Upper lobe of left lung (tissue), 6 donors: ENCODE data around the gene GALNT13. TPM values are rescaled to one million over a fixed set of nuclear protein-coding genes. Genes with fewer than 3 reads are reported as not detected.

Experiments used
- ATAC-seq, 2 donors: fragments of 200-7000 bp; cut with Tn5 transposase; one replicate each; pipeline ENCODE4 v1.9.1; 2022; ENCODE audit warnings: mild to moderate bottlenecking in 2 of 2, moderate library complexity in 2 of 2; ENCODE audit not compliant: low FRiP score in 2 of 2
- DNase-seq, 2 donors: peaks; one replicate each; pipeline ENCODE4 v3.0.0-alpha.2; 2019 to 2020
- H3K27ac ChIP-seq, 4 donors: fragments of 200-600 bp; sonication (generic); one replicate each; pipeline ENCODE4 v1.5.1; 2016 to 2019
- H3K27me3 ChIP-seq, 4 donors: fragments of 200-600 bp; sonication (generic); one replicate each; pipeline ENCODE4 v1.5.1; 2017 to 2019
- H3K36me3 ChIP-seq, 4 donors: fragments of 200-600 bp; sonication (generic); one replicate each; pipeline ENCODE4 v1.5.1; 2016 to 2019
- H3K4me1 ChIP-seq, 4 donors: fragments of 200-600 bp; sonication (generic); one replicate each; pipeline ENCODE4 v1.5.1; 2018 to 2019
- H3K4me3 ChIP-seq, 4 donors: fragments of 200-600 bp; sonication (generic); one replicate each; pipeline ENCODE4 v1.5.1; 2017 to 2019; ENCODE audit warnings: mild to moderate bottlenecking in 2 of 4, moderate library complexity in 1 of 4
- H3K9me3 ChIP-seq, 4 donors: fragments of 200-600 bp; sonication (generic); one replicate each; pipeline ENCODE4 v1.5.1; 2018 to 2019
- EP300 ChIP-seq, 4 donors: sonication (generic); formaldehyde crosslinking; IDR thresholded peaks; one replicate each; pipeline ENCODE4 v1.5.1; 2017; ENCODE audit warnings: antibody characterized with exemption in 4 of 4, control low read depth in 2 of 4
- POLR2A ChIP-seq, 4 donors: fragments of 450-650 bp; IDR thresholded peaks; one replicate each; pipeline ENCODE4 v1.5.1; 2016 to 2017; ENCODE audit warnings: antibody characterized with exemption in 4 of 4, mild to moderate bottlenecking in 2 of 4
- POLR2AphosphoS5 ChIP-seq, 2 donors: sonication (generic); formaldehyde crosslinking; IDR thresholded peaks; one replicate each; pipeline ENCODE4 v1.5.1; 2017; ENCODE audit warnings: antibody characterized with exemption in 2 of 2
- WGBS, 2 donors: methylation state at CpG; one replicate each; pipeline ENCODE4 v1.1.5; 2017 to 2018; 5-methylcytosine and 5-hydroxymethylcytosine counted together
- total RNA-seq, 6 donors: library from RNA; depleted of rRNA in 4 of 6; stranded (reverse); fragments of >200 nt in 4 of 6; gene quantifications; one replicate each; pipeline versions ENCODE4 v1.1.0 to v1.2.1, GENCODE V29; 2016 to 2021
- TF ChIP-seq, protein P1 (sequence below), 6 experiments: fragments of 450-650 bp in 4 of 6; fragments of 200-600 bp in 2 of 6; sonication (generic) in 2 of 6; IDR thresholded peaks; one replicate each; pipeline ENCODE4 v1.5.1; 2016 to 2019; ENCODE audit warnings: antibody characterized with exemption in 6 of 6
- donor health status: DM: no; HTN: no; CAD: no; lungs with moderate emphysema.
- donor health status: DM: no; HTN: yes; CAD: no; lungs with severe emphysema.

The GALNT13 gene
- total RNA-seq, 6 donors from 2014 or later = 1.6 to 4.1 (median 2.8) TPM

DNA sequence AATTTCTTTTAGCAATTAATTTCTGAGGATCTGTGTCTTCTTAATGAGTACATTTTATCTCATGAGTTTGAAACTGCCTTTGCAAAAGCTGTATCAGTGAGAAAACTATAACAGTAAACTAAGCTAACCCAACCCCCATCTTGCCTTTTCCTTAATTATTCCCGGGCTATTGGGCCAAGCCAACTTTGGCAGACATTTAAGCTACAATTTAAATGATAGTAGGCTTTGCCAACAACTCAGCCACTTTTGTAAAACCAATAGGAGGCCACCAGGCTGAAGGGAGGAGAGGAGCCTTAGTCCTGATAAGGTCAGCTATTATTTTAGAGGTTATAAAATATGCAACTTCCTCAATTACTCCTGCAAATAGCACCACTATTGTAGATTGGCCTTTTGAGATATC is 608.8 kb downstream of the GALNT13 start:
- no peaks in the 10 kb centered on the region for H3K4me1 ChIP-seq
- H3K27ac ChIP-seq = no peak overlapping the region
- no peak for TF ChIP-seq POLR2AphosphoS5 (IDR thresholded peaks at IDR 0.05)
- no peak for TF ChIP-seq EP300 (IDR thresholded peaks at IDR 0.05)
- DNase-seq = no peak
- 53 to 59% methylated on average over 1 of the region's 1 CpG for WGBS, 2 donors
- H3K27me3 ChIP-seq = no peaks in the 10 kb centered on the region
- no peaks in the 10 kb centered on the region for H3K36me3 ChIP-seq
- no peak for ATAC-seq
- H3K4me3 ChIP-seq = no peak overlapping the region
- H3K9me3 ChIP-seq = no peaks in the 10 kb centered on the region

DNA sequence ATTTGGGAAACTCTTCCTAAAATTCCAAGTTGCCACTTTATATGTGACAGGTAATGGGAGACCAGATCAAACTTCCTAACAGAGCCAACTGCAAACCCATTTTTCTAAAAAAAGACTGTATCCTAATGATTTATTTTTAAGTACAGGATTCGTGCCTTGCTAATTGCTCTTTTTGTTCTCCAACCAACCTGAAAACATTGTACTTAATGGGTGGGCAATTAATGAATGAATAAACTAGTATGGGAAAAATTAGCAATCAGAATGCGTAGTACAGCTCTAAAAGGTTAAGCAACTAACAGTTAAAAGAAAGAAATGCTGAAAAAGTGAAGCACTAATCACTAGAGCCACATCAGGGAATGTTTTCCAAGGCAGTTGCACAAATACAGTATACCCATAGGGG is 609.6 kb downstream of the GALNT13 start:
- WGBS, 2 donors = 73 to 79% methylated on average over 2 of the region's 2 CpGs
- Histone ChIP-seq H3K4me1 (no peaks in the 10 kb centered on the region), H3K4me3 (no peak overlapping the region), H3K27me3 (no peaks in the 10 kb centered on the region), H3K9me3 (no peaks in the 10 kb centered on the region), H3K27ac (no peak overlapping the region), H3K36me3 (no peaks in the 10 kb centered on the region)
- ATAC-seq = no peak
- no peak for DNase-seq
- TF ChIP-seq, protein P1, sequence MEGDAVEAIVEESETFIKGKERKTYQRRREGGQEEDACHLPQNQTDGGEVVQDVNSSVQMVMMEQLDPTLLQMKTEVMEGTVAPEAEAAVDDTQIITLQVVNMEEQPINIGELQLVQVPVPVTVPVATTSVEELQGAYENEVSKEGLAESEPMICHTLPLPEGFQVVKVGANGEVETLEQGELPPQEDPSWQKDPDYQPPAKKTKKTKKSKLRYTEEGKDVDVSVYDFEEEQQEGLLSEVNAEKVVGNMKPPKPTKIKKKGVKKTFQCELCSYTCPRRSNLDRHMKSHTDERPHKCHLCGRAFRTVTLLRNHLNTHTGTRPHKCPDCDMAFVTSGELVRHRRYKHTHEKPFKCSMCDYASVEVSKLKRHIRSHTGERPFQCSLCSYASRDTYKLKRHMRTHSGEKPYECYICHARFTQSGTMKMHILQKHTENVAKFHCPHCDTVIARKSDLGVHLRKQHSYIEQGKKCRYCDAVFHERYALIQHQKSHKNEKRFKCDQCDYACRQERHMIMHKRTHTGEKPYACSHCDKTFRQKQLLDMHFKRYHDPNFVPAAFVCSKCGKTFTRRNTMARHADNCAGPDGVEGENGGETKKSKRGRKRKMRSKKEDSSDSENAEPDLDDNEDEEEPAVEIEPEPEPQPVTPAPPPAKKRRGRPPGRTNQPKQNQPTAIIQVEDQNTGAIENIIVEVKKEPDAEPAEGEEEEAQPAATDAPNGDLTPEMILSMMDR (IDR thresholded peaks at IDR 0.05) = no peak
- TF ChIP-seq EP300 (IDR thresholded peaks at IDR 0.05) (no peak), POLR2AphosphoS5 (IDR thresholded peaks at IDR 0.05) (no peak), POLR2A (IDR thresholded peaks at IDR 0.05) (no peak)

- Histone ChIP-seq H3K9me3 (no peaks in the 10 kb centered on the region), H3K36me3 (no peaks in the 10 kb centered on the region), H3K4me1 (peaks cover 0 to 6% (median 2%) of the 10 kb centered on the region in 4 donors), H3K4me3 (no peak overlapping the region), H3K27ac (no peak overlapping the region), H3K27me3 (no peaks in the 10 kb centered on the region)
- TF ChIP-seq EP300 (IDR thresholded peaks at IDR 0.05) (no peak), POLR2A (IDR thresholded peaks at IDR 0.05) (no peak)
- TF ChIP-seq, protein P1 (IDR thresholded peaks at IDR 0.05) = no peak
- no peak for ATAC-seq
- no peak for DNase-seq
- 87 to 94% methylated on average over 4 of the region's 4 CpGs for WGBS, 2 donors
Observed at GRCh38 chr2:154484338-154485099, 612.8 kb downstream of the GALNT13 start.

GRCh38 chr2:154488801-154489200 is 617.1 kb downstream of the GALNT13 start:
- H3K4me1 ChIP-seq = peaks cover 0 to 6% (median 2%) of the 10 kb centered on the region in 4 donors
- 75% methylated on average over 4 of the region's 4 CpGs for WGBS, 2 donors

DNA sequence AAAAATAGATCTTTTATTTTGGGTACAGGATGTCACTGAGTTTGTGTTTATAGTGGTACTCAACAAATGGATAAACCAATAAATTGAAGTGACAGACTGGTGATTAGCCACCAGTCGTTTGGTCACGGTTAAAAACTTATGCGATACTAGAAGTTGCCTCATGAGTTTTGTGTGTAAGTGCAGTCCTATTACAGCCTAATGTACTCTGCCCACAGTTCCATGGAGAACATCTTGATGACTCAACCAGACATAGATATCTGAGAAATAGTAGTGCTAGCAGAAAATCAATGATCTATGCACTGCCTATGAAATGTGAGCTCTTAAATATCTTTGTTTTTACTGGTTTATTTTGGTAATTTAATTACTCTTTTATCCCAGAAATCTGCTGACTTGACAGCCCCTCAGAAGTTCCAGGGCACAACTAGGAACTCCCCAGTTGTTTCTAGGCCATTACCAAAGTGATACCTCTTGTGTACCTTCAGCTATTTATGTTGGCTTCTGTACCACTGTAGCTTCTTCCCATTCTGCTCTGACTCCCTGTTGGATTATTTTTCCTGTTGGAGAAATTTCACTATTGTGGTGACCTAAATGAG is 617.6 kb downstream of the GALNT13 start:
- Histone ChIP-seq H3K27ac (no peak overlapping the region), H3K36me3 (no peaks in the 10 kb centered on the region), H3K27me3 (no peaks in the 10 kb centered on the region), H3K4me3 (no peak overlapping the region), H3K4me1 (peaks cover 0 to 6% (median 2%) of the 10 kb centered on the region in 4 donors), H3K9me3 (no peaks in the 10 kb centered on the region)
- 45 to 49% methylated on average over 3 of the region's 3 CpGs for WGBS, 2 donors
- TF ChIP-seq, protein P1 (IDR thresholded peaks at IDR 0.05) = no peak
- no peak for TF ChIP-seq POLR2AphosphoS5 (IDR thresholded peaks at IDR 0.05)
- TF ChIP-seq EP300 (IDR thresholded peaks at IDR 0.05) = no peak
- TF ChIP-seq POLR2A (IDR thresholded peaks at IDR 0.05) = no peak
- DNase-seq = no peak
- no peak for ATAC-seq

More at GRCh38 chr2:154488801-154489200, 617.1 kb downstream of the GALNT13 start:
- H3K27me3 ChIP-seq = no peaks in the 10 kb centered on the region
- no peak for DNase-seq
- H3K4me3 ChIP-seq = no peak overlapping the region
- H3K27ac ChIP-seq = no peak overlapping the region
- H3K9me3 ChIP-seq = no peaks in the 10 kb centered on the region
- TF ChIP-seq EP300 (IDR thresholded peaks at IDR 0.05) (no peak), POLR2A (IDR thresholded peaks at IDR 0.05) (no peak), POLR2AphosphoS5 (IDR thresholded peaks at IDR 0.05) (no peak)
- TF ChIP-seq, protein P1 (IDR thresholded peaks at IDR 0.05) = no peak
- no peak for ATAC-seq
- H3K36me3 ChIP-seq = no peaks in the 10 kb centered on the region
